OCI-LY1 (cell line): Measurements from ENCODE around the gene GALNT17.
"Not testable (repeated sequence)": the region's sequence is repeated elsewhere in the genome, so short reads cannot be mapped to it uniquely, and the experiment has no call there.

Experiments used
- H2AFZ ChIP-seq: fragments of 200-600 bp; sonication (generic), shearing (Covaris generic); 2 replicates; pipeline ENCODE4 v1.6.0; 2014; ENCODE audit warnings: antibody characterized with exemption, mild to moderate bottlenecking, low read length
- H3F3A ChIP-seq: fragments of 200-600 bp; sonication (generic), shearing (Covaris generic); 2 replicates; pipeline ENCODE4 v1.6.0; 2014; ENCODE audit warnings: mild to moderate bottlenecking, antibody characterized with exemption, low read length, moderate library complexity; ENCODE audit not compliant: insufficient read depth
- H3K27ac ChIP-seq: fragments of 200-600 bp; sonication (generic); 2 replicates; pipeline ENCODE4 v1.5.1; 2014; ENCODE audit warnings: low read length, mixed run types, mild to moderate bottlenecking, low read depth; ENCODE audit not compliant: poor library complexity, severe bottlenecking
- H3K27me3 ChIP-seq: fragments of 200-600 bp; sonication (generic); 2 replicates; pipeline ENCODE4 v1.6.0; 2014; ENCODE audit warnings: antibody characterized with exemption, mild to moderate bottlenecking, low read length, moderate library complexity; ENCODE audit not compliant: insufficient read depth
- H3K36me3 ChIP-seq: fragments of 200-600 bp; sonication (generic); 2 replicates; pipeline ENCODE4 v1.6.1; 2014; ENCODE audit warnings: mild to moderate bottlenecking, antibody characterized with exemption, low read length, moderate library complexity, mixed read lengths; ENCODE audit not compliant: insufficient read depth
- H3K4me1 ChIP-seq: fragments of 200-600 bp; sonication (generic); 2 replicates; pipeline ENCODE4 v1.5.1; 2014; ENCODE audit warnings: mild to moderate bottlenecking, low read length, moderate library complexity; ENCODE audit not compliant: insufficient read depth, severe bottlenecking
- H3K4me2 ChIP-seq: fragments of 200-600 bp; sonication (generic), shearing (Covaris generic); 2 replicates; pipeline ENCODE4 v1.6.1; 2014; ENCODE audit warnings: low read length
- H3K4me3 ChIP-seq: fragments of 200-600 bp; sonication (generic); 2 replicates; pipeline ENCODE4 v1.5.1; 2014; ENCODE audit warnings: low read length, low read depth, mild to moderate bottlenecking, mixed read lengths; ENCODE audit not compliant: poor library complexity, severe bottlenecking
- H3K79me2 ChIP-seq: fragments of 200-600 bp; shearing (Covaris generic); 2 replicates; pipeline ENCODE4 v1.6.1; 2016; ENCODE audit warnings: mixed run types, low read length, mixed read lengths; ENCODE audit not compliant: insufficient read depth
- H3K9ac ChIP-seq: fragments of 200-600 bp; sonication (generic), shearing (Covaris generic); 2 replicates; pipeline ENCODE4 v1.6.1; 2014; ENCODE audit warnings: mild to moderate bottlenecking, low read length, mixed read lengths
- H3K9me2 ChIP-seq: fragments of 200-600 bp; sonication (generic), shearing (Covaris generic); 2 replicates; pipeline ENCODE4 v1.6.1; 2014; ENCODE audit warnings: low read depth, mild to moderate bottlenecking, low read length, mixed read lengths
- H3K9me3 ChIP-seq: fragments of 200-600 bp; shearing (Covaris generic); 2 replicates; pipeline ENCODE4 v1.6.1; 2014; ENCODE audit warnings: low read length, mixed read lengths
- H4K20me1 ChIP-seq: fragments of 200-600 bp; sonication (generic), shearing (Covaris generic); 2 replicates; pipeline ENCODE4 v1.6.0; 2016; ENCODE audit warnings: mild to moderate bottlenecking, low read length; ENCODE audit not compliant: insufficient read depth
- CTCF ChIP-seq: fragments of 200-600 bp; sonication (generic), shearing (Covaris generic); IDR thresholded peaks from 2 replicates; pipeline ENCODE4 v1.5.1; 2017; ENCODE audit warnings: mild to moderate bottlenecking, antibody characterized with exemption, low read length, moderate library complexity, mixed read lengths
- EZH2 ChIP-seq: fragments of 200-600 bp; sonication (generic), shearing (Covaris generic); IDR thresholded peaks from 2 replicates; pipeline ENCODE4 v1.8.0; 2017; ENCODE audit warnings: borderline replicate concordance, mixed run types, mild to moderate bottlenecking, antibody characterized with exemption, low read length, moderate library complexity, mixed read lengths

Gene GALNT17

DNA sequence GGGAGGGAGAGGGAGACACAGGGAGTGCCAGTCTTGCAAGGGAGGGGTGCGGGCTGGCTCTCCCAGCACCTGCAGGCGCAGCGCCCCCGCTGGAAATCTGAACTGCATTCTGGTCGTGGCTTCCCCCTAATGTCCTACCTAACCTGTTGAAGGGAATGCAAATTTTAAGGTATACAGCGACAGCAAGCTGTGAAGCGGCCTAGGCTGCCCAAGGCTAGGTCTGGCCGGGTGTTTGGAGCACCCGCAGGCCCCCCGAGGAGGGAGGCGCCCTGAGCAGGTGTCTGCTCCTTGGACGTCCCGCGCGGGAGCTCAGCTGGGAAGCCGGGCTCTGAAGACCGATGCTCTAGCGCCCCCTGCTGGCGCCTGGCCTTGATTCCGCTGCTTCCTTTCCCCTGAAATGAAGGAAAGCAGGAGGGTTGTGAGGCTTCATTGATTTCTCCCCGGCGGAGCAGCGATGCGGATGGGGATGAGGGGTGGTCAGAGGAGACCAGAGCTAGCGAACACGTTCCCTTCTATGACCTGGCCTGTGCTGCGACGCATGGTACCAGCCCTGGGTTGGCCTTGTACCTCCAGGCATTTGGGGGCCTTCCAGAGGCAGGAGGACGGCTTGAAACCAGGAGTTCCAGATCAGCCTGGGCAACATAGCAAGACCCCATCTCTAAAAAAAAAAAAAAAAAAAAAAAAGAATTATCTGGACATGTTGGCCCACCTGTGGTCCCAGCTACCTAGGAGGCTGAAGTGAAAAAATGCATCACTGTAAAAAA, 601.3 kb downstream of the GALNT17 start:
- Histone ChIP-seq H3K36me3 (no peaks in the 10 kb centered on the region), H3K4me2 (no peak overlapping the region), H2AFZ (no peak overlapping the region), H3K79me2 (no peaks in the 10 kb centered on the region), H4K20me1 (no peaks in the 10 kb centered on the region), H3K27me3 (no peaks in the 10 kb centered on the region), H3K4me3 (no peak overlapping the region), H3F3A (no peaks in the 10 kb centered on the region), H3K4me1 (no peaks in the 10 kb centered on the region), H3K9me3 (no peaks in the 10 kb centered on the region), H3K9ac (no peak overlapping the region), H3K27ac (no peak overlapping the region), H3K9me2 (no peaks in the 10 kb centered on the region)
- TF ChIP-seq CTCF, result peak; percentile 99
- no peak for TF ChIP-seq EZH2

GRCh38 chr7:71735961-71736556, 604.1 kb downstream of the GALNT17 start:
- Histone ChIP-seq H3K79me2 (no peaks in the 10 kb centered on the region), H3K9me2 (no peaks in the 10 kb centered on the region), H4K20me1 (no peaks in the 10 kb centered on the region), H3K27ac (no peak overlapping the region), H3K4me2 (no peak overlapping the region), H3K9ac (no peak overlapping the region), H3F3A (no peaks in the 10 kb centered on the region), H3K27me3 (peaks cover 5% of the 10 kb centered on the region; the same call in 1 of the 2 replicates), H3K36me3 (no peaks in the 10 kb centered on the region), H3K4me3 (no peak overlapping the region), H3K4me1 (no peaks in the 10 kb centered on the region), H3K9me3 (no peaks in the 10 kb centered on the region), H2AFZ (no peak overlapping the region)
- peak; percentile 95 for TF ChIP-seq CTCF
- TF ChIP-seq EZH2, result no peak

- H3K9ac ChIP-seq, H3F3A ChIP-seq, H3K4me3 ChIP-seq, H3K9me2 ChIP-seq, H3K36me3 ChIP-seq, H3K27me3 ChIP-seq, H3K4me2 ChIP-seq, H2AFZ ChIP-seq, H4K20me1 ChIP-seq, H3K79me2 ChIP-seq, H3K9me3 ChIP-seq, H3K27ac ChIP-seq, H3K4me1 ChIP-seq: not testable (repeated sequence)
Measured at GRCh38 chr7:71737931-71738540, 606.1 kb downstream of the GALNT17 start.
